ENCODE results near the gene ALDH1L1. TPM values are rescaled to one million over a fixed set of nuclear protein-coding genes. Genes with fewer than 3 reads are reported as not detected.
A peak's percentile ranks its signal among the peaks of the same experiment; 100 is the strongest.

The ALDH1L1 gene
- total and polyA plus RNA-seq, 5 donors, result 7.5 to 16.3 (median 11.0) TPM

- H3K27ac ChIP-seq (ENCODE audit: low read length), result no peak overlapping the region
- H3K27me3 ChIP-seq (ENCODE audit: control insufficient read depth, insufficient read depth), result no peaks in the 10 kb centered on the region
- WGBS, result 94% methylated on average over 3 of the region's 3 CpGs
- intact Hi-C loops (cut with DNase I), result no loop called here
- no peak overlapping the region for H3K4me3 ChIP-seq (ENCODE audit: low read length)
- H3K9me3 ChIP-seq (ENCODE audit: control insufficient read depth, low read length), result no peaks in the 10 kb centered on the region
- DNase-seq (no peak), ATAC-seq (no peak)
- H3K4me1 ChIP-seq (ENCODE audit: control insufficient read depth, insufficient read depth, low read length), result no peaks in the 10 kb centered on the region
These were observed 63.2 kb downstream of the ALDH1L1 start for GRCh38 chr3:126117212-126117611.

GRCh38 chr3:126116526-126116925 lies 63.9 kb downstream of the ALDH1L1 start:
- DNase-seq, result no peak
- no peaks in the 10 kb centered on the region for H3K27me3 ChIP-seq (ENCODE audit: control insufficient read depth, insufficient read depth)

DNA sequence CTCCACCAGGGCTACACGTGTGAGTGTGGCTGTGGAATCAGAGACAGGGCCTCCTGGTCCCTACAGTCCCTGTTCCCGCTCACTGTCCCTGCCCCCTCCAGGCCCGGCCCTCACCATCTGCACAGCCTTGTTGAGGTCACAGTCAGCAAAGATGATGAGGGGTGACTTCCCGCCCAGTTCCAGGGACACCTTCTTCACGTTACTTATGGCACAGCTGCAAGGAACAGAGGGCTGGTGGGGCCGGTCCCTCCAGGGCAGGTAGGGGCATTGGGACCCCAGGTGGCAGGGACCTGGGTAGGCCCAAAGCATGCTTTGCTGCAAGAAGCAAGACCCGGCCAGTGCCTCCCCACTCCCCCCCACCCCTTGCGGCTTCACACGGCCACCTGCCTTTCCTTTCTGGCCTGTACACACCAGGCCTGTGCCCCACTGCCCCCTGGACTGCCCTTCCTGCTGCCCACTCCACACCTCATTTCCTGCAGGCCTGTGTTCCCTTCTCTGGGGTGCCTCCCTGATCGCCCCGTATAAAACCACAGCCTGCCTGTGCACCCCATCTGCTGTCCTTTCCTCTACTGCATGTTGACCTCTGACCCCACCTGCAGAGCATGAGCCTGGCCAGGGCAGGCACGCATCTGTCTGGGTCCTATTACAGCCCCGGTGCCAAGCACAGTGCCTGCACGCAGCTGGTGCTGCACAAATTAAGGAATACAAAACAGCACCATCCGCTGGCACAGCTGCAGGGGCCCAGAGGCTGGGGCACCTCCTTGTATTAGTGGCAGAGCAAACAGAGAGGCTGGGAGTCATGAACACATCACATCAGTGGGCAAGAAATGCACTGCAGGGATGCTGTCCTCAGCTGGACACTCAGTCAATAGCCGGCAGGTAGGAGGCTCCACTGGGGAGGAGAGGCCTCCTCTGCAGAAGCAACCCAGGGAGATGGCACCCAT lies 65.7 kb downstream of the ALDH1L1 start:
- ATAC-seq (peak in 1 of 2 donors; percentile 9), DNase-seq (no peak)
- H3K4me3 ChIP-seq (ENCODE audit: low read length), result no peak overlapping the region
- intact Hi-C loops (cut with DNase I), result no loop called here
- H3K4me1 ChIP-seq (ENCODE audit: control insufficient read depth, insufficient read depth, low read length), result no peaks in the 10 kb centered on the region
- no peaks in the 10 kb centered on the region for H3K27me3 ChIP-seq (ENCODE audit: control insufficient read depth, insufficient read depth)
- 91% methylated on average over 16 of the region's 16 CpGs for WGBS
- H3K9me3 ChIP-seq (ENCODE audit: control insufficient read depth, low read length), result no peaks in the 10 kb centered on the region
- no peak overlapping the region for H3K27ac ChIP-seq (ENCODE audit: low read length)

More at GRCh38 chr3:126116526-126116925, 63.9 kb downstream of the ALDH1L1 start:
- ATAC-seq, result no peak
- intact Hi-C loops (cut with DNase I), result no loop called here
- Histone ChIP-seq H3K9me3 (ENCODE audit: control insufficient read depth, low read length) (no peaks in the 10 kb centered on the region), H3K4me1 (ENCODE audit: control insufficient read depth, insufficient read depth, low read length) (no peaks in the 10 kb centered on the region), H3K4me3 (ENCODE audit: low read length) (no peak overlapping the region), H3K27ac (ENCODE audit: low read length) (no peak overlapping the region)
- WGBS, result 75% methylated on average over 1 of the region's 1 CpG

GRCh38 chr3:126113733-126114442 lies 66.5 kb downstream of the ALDH1L1 start:
- no peak overlapping the region for H3K4me3 ChIP-seq (ENCODE audit: low read length)
- ATAC-seq (peak in 1 of 2 donors; percentile 46), DNase-seq (no peak)
- no peaks in the 10 kb centered on the region for H3K27me3 ChIP-seq (ENCODE audit: control insufficient read depth, insufficient read depth)
- H3K4me1 ChIP-seq (ENCODE audit: control insufficient read depth, insufficient read depth, low read length), result no peaks in the 10 kb centered on the region
- 83% methylated on average over 9 of the region's 9 CpGs for WGBS
- intact Hi-C loops (cut with DNase I), result no loop called here
- H3K27ac ChIP-seq (ENCODE audit: low read length), result no peak overlapping the region
- no peaks in the 10 kb centered on the region for H3K9me3 ChIP-seq (ENCODE audit: control insufficient read depth, low read length)

DNA sequence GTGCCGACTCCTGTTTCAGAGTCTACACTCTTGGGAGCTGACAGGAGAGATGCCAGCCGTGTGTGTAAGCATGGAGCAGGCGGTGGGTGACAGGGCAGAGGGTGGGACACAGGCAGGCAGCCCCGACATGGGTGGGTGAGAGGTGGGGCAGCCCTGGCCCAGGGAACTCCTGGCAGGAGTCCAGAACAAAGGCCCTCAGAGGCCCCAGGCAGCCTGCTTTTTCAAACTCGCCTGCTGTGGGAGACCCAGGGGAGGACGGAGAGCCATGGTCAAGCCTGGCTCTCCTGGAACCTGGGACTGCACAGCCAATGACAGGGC lies 67.2 kb downstream of the ALDH1L1 start:
- no peak for ATAC-seq
- no peak overlapping the region for H3K27ac ChIP-seq (ENCODE audit: low read length)
- H3K9me3 ChIP-seq (ENCODE audit: control insufficient read depth, low read length), result no peaks in the 10 kb centered on the region
- no peak for DNase-seq
- intact Hi-C loops (cut with DNase I), result no loop called here
- no peaks in the 10 kb centered on the region for H3K27me3 ChIP-seq (ENCODE audit: control insufficient read depth, insufficient read depth)
- WGBS, result 82% methylated on average over 6 of the region's 6 CpGs
- H3K4me3 ChIP-seq (ENCODE audit: low read length), result no peak overlapping the region
- no peaks in the 10 kb centered on the region for H3K4me1 ChIP-seq (ENCODE audit: control insufficient read depth, insufficient read depth, low read length)

- no peaks in the 10 kb centered on the region for H3K4me1 ChIP-seq (ENCODE audit: control insufficient read depth, insufficient read depth, low read length)
- no peak for DNase-seq
- no peaks in the 10 kb centered on the region for H3K27me3 ChIP-seq (ENCODE audit: control insufficient read depth, insufficient read depth)
- no peak overlapping the region for H3K4me3 ChIP-seq (ENCODE audit: low read length)
- ATAC-seq, result no peak
- H3K27ac ChIP-seq (ENCODE audit: low read length), result no peak overlapping the region
- intact Hi-C loops (cut with DNase I), result no loop called here
- no peaks in the 10 kb centered on the region for H3K9me3 ChIP-seq (ENCODE audit: control insufficient read depth, low read length)
- WGBS, result 92% methylated on average over 13 of the region's 13 CpGs
These were observed 67.7 kb downstream of the ALDH1L1 start for GRCh38 chr3:126112531-126113237.

DNA sequence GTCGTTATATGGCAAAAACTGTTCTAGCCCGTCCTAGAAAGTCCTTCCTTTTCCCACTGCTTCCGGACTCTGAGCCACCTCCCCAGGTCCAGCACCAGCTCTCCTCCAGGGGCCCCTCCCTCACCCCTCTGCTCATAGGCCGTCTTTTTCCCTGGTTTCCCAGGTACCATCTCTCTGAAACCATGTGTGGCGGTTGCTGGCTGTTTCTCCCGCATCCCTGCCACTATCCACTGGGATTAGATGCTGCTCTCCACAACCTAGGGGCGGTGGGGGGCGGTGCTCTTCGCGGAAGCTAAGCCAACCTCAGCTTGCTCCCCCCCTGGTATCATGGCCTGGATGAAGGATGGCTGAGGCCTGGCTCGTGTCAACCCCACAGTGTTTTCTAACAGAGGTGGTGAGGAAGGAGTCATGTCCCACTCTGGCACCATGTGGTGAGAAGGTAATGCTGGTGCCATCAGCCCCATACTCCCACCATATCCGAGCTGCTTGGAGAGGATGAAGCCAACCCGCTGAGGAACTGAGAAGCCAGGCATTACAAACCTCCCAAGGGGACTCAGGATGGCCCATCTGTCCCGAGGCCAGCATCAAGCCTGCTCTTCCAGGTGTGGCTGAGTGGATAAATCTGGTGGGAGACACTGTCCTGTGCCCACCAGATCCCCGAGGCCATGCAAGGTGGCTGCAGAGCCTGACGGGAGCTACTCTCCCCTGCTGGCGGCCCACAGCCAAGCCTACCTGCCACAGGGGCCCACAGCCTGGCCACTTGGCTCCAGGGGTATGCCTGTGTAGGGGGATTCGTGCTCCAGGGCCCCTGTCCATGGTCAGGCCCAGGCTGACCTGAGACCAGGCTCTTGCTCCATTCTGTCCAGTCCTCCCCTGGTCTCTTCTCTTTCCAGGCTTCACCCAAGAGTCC lies 68.6 kb downstream of the ALDH1L1 start:
- H3K9me3 ChIP-seq (ENCODE audit: control insufficient read depth, low read length), result no peaks in the 10 kb centered on the region
- WGBS, result 90% methylated on average over 18 of the region's 18 CpGs
- ATAC-seq (no peak), DNase-seq (no peak)
- H3K4me3 ChIP-seq (ENCODE audit: low read length), result no peak overlapping the region
- no peaks in the 10 kb centered on the region for H3K4me1 ChIP-seq (ENCODE audit: control insufficient read depth, insufficient read depth, low read length)
- no peaks in the 10 kb centered on the region for H3K27me3 ChIP-seq (ENCODE audit: control insufficient read depth, insufficient read depth)
- intact Hi-C loops (cut with DNase I), result no loop called here
- no peak overlapping the region for H3K27ac ChIP-seq (ENCODE audit: low read length)

- ATAC-seq, result no peak
- intact Hi-C loops (cut with DNase I), result no loop called here
These were observed 69.2 kb downstream of the ALDH1L1 start for GRCh38 chr3:126111126-126111551.

GRCh38 chr3:126110431-126111125 lies 69.8 kb downstream of the ALDH1L1 start:
- Histone ChIP-seq H3K27me3 (ENCODE audit: control insufficient read depth, insufficient read depth) (no peaks in the 10 kb centered on the region), H3K27ac (ENCODE audit: low read length) (no peak overlapping the region), H3K9me3 (ENCODE audit: control insufficient read depth, low read length) (no peaks in the 10 kb centered on the region), H3K4me1 (ENCODE audit: control insufficient read depth, insufficient read depth, low read length) (no peaks in the 10 kb centered on the region), H3K4me3 (ENCODE audit: low read length) (no peak overlapping the region)
- intact Hi-C loops (cut with DNase I), result no loop called here
- ATAC-seq (no peak), DNase-seq (no peak)
- 90% methylated on average over 12 of the region's 12 CpGs for WGBS

More at GRCh38 chr3:126111126-126111551, 69.2 kb downstream of the ALDH1L1 start:
- Histone ChIP-seq H3K27me3 (ENCODE audit: control insufficient read depth, insufficient read depth) (no peaks in the 10 kb centered on the region), H3K27ac (ENCODE audit: low read length) (no peak overlapping the region), H3K4me1 (ENCODE audit: control insufficient read depth, insufficient read depth, low read length) (no peaks in the 10 kb centered on the region), H3K4me3 (ENCODE audit: low read length) (no peak overlapping the region), H3K9me3 (ENCODE audit: control insufficient read depth, low read length) (no peaks in the 10 kb centered on the region)
- 86% methylated on average over 10 of the region's 10 CpGs for WGBS
- DNase-seq, result no peak

- ATAC-seq (no peak), DNase-seq (no peak)
- H3K27ac ChIP-seq (ENCODE audit: low read length), result no peak overlapping the region
- no peaks in the 10 kb centered on the region for H3K9me3 ChIP-seq (ENCODE audit: control insufficient read depth, low read length)
- 94% methylated on average over 10 of the region's 10 CpGs for WGBS
- no peaks in the 10 kb centered on the region for H3K4me1 ChIP-seq (ENCODE audit: control insufficient read depth, insufficient read depth, low read length)
- no peaks in the 10 kb centered on the region for H3K27me3 ChIP-seq (ENCODE audit: control insufficient read depth, insufficient read depth)
- no peak overlapping the region for H3K4me3 ChIP-seq (ENCODE audit: low read length)
- intact Hi-C loops (cut with DNase I), result no loop called here
These were observed 70.5 kb downstream of the ALDH1L1 start for GRCh38 chr3:126109880-126110235.
